PC-9 (cell line): ENCODE data around the gene MDH2. TPM values are rescaled to one million over a fixed set of nuclear protein-coding genes. Genes with fewer than 3 reads are reported as not detected.

ENCODE experiments used
- BruUV-seq: library from RNA; stranded (reverse); fragments of 400-500 nt; replicated peaks from 2 replicates; lab custom pipeline; 2021; lab: Mats Ljungman, UMichigan
- CTCF ChIA-PET: fragments of 300-600 bp; sonication (Branson Sonifier 250); formaldehyde crosslinking; loops from one replicate; lab custom pipeline; 2022; ENCODE audit warnings: antibody characterized with exemption; lab: Charles Lee
- POLR2A ChIA-PET: fragments of 300-600 bp; sonication (Branson Sonifier 250); formaldehyde crosslinking; loops from one replicate; lab custom pipeline; 2022; ENCODE audit warnings: antibody characterized with exemption; ENCODE audit not compliant: unreplicated experiment; lab: Charles Lee
- DNase-seq, 2 experiments: peaks; one replicate each; pipeline versions ENCODE4 v3.0.0 to v3.0.0-alpha.2; 2015 to 2022; ENCODE audit warnings: mixed read lengths in 1 of 2
- H2AFZ ChIP-seq: fragments of 200-600 bp; sonication (generic); 2 replicates; pipeline ENCODE4 v1.8.1; 2017; ENCODE audit warnings: antibody characterized with exemption
- H3F3A ChIP-seq: fragments of 200-600 bp; sonication (generic); 2 replicates; pipeline ENCODE4 v1.8.1; 2017; ENCODE audit warnings: antibody characterized with exemption, mild to moderate bottlenecking, low read depth; ENCODE audit not compliant: insufficient read depth
- H3K27ac ChIP-seq: fragments of 200-600 bp; sonication (generic); 2 replicates; pipeline ENCODE4 v1.6.1; 2016; ENCODE audit warnings: mixed run types
- H3K27me3 ChIP-seq: fragments of 200-600 bp; sonication (generic); 2 replicates; pipeline ENCODE4 v1.6.1; 2016; ENCODE audit warnings: low read depth, mixed run types; ENCODE audit not compliant: insufficient read depth
- H3K36me3 ChIP-seq: fragments of 200-600 bp; sonication (generic); 2 replicates; pipeline ENCODE4 v1.6.1; 2016; ENCODE audit warnings: low read depth, mixed run types
- H3K4me1 ChIP-seq: fragments of 200-600 bp; sonication (generic); replicated peaks from 2 replicates; pipeline ENCODE4 v1.6.1; 2016; ENCODE audit warnings: mixed run types; ENCODE audit not compliant: insufficient read depth
- H3K4me2 ChIP-seq: fragments of 200-600 bp; sonication (generic); 2 replicates; pipeline ENCODE4 v1.6.1; 2017; ENCODE audit warnings: mixed run types
- H3K4me3 ChIP-seq: fragments of 200-600 bp; sonication (generic); 2 replicates; pipeline ENCODE4 v1.6.1; 2016; ENCODE audit warnings: mixed run types
- H3K79me2 ChIP-seq: fragments of 200-600 bp; sonication (generic); 2 replicates; pipeline ENCODE4 v1.6.1; 2017; ENCODE audit warnings: low read depth, mixed run types
- H3K9me2 ChIP-seq: fragments of 200-600 bp; sonication (generic); 2 replicates; pipeline ENCODE4 v1.8.1; 2017; ENCODE audit warnings: mild to moderate bottlenecking; ENCODE audit not compliant: insufficient read depth
- H3K9me3 ChIP-seq: fragments of 200-600 bp; sonication (generic); 2 replicates; pipeline ENCODE4 v1.8.1; 2016; ENCODE audit warnings: low read depth; ENCODE audit not compliant: insufficient read depth
- H4K20me1 ChIP-seq: fragments of 200-600 bp; sonication (generic); 2 replicates; pipeline ENCODE4 v1.8.1; 2017; ENCODE audit not compliant: insufficient read depth
- CTCF ChIP-seq: fragments of 200-600 bp; sonication (generic); conservative IDR thresholded peaks from 2 replicates; pipeline ENCODE4 v1.6.1; 2017; ENCODE audit warnings: mixed run types, antibody characterized with exemption, mild to moderate bottlenecking, moderate library complexity
- EZH2 ChIP-seq: fragments of 200-600 bp; sonication (generic); IDR thresholded peaks from 2 replicates; pipeline ENCODE4 v1.8.0; 2017; ENCODE audit warnings: antibody characterized with exemption, low read depth
- intact Hi-C: fragments of 100-400 bp; cut with micrococcal nuclease; formaldehyde crosslinking; loops from one replicate; pipeline ENCODE4 v1.10.0; 2022; ENCODE audit not compliant: unreplicated experiment
- total RNA-seq: library from RNA; stranded (reverse); gene quantifications from 2 replicates; pipeline ENCODE4 v1.2.3, GENCODE V29; 2021

MDH2 gene
- total RNA-seq, 1 experiment from 2014 or later = 328 TPM

GRCh38 chr7:76031964-76032363 is 15.9 kb upstream of the MDH2 start:
- no peak for DNase-seq
- Histone ChIP-seq H3K27ac (no peak overlapping the region), H3K4me1 (no peaks in the 10 kb centered on the region), H3K4me3 (no peak overlapping the region), H3K9me3 (no peaks in the 10 kb centered on the region), H3K36me3 (no peaks in the 10 kb centered on the region), H3F3A (no peaks in the 10 kb centered on the region), H3K4me2 (no peak overlapping the region), H4K20me1 (no peaks in the 10 kb centered on the region), H3K79me2 (no peaks in the 10 kb centered on the region), H2AFZ (no peak overlapping the region), H3K27me3 (no peaks in the 10 kb centered on the region), H3K9me2 (no peaks in the 10 kb centered on the region)
- CTCF ChIA-PET = interaction anchor here (0.7 kb wide), 1 partner anchor 21 kb away, joined by 6 read pairs; no protein-coding TSS in a partner anchor
- no TSS peak for BruUV-seq
- POLR2A ChIA-PET = no interaction called here
- TF ChIP-seq EZH2 = no peak
- TF ChIP-seq CTCF = no peak
- intact Hi-C loops = no loop called here

GRCh38 chr7:76037310-76037709 is 10.6 kb upstream of the MDH2 start:
- H2AFZ ChIP-seq = no peak overlapping the region
- intact Hi-C loops = no loop called here
- ChIA-PET CTCF (interaction anchor here (0.5 kb wide), 1 partner anchor 130 kb away, joined by 4 read pairs; no protein-coding TSS in a partner anchor), POLR2A (no interaction called here)
- H3K36me3 ChIP-seq = no peaks in the 10 kb centered on the region
- no TSS peak for BruUV-seq
- H3K4me2 ChIP-seq = no peak overlapping the region
- no peaks in the 10 kb centered on the region for H3K9me2 ChIP-seq
- no peak for TF ChIP-seq EZH2
- TF ChIP-seq CTCF = no peak
- H3K4me1 ChIP-seq = no peaks in the 10 kb centered on the region
- no peak overlapping the region for H3K27ac ChIP-seq
- H3K27me3 ChIP-seq = no peaks in the 10 kb centered on the region
- no peaks in the 10 kb centered on the region for H3K9me3 ChIP-seq
- no peaks in the 10 kb centered on the region for H3K79me2 ChIP-seq
- no peak overlapping the region for H3K4me3 ChIP-seq
- H3F3A ChIP-seq = no peaks in the 10 kb centered on the region
- no peak for DNase-seq
- H4K20me1 ChIP-seq = no peaks in the 10 kb centered on the region

- Histone ChIP-seq H3K27me3 (no peaks in the 10 kb centered on the region), H3K4me3 (no peak overlapping the region), H3K9me2 (no peaks in the 10 kb centered on the region), H3K9me3 (no peaks in the 10 kb centered on the region), H3F3A (no peaks in the 10 kb centered on the region; the same call in 1 of the 2 replicates), H3K36me3 (no peaks in the 10 kb centered on the region), H3K79me2 (peaks cover 13% of the 10 kb centered on the region; the same call in 1 of the 2 replicates), H3K27ac (no peak overlapping the region), H2AFZ (no peak overlapping the region), H4K20me1 (no peaks in the 10 kb centered on the region; the same call in 1 of the 2 replicates), H3K4me1 (no peaks in the 10 kb centered on the region), H3K4me2 (no peak overlapping the region)
- no TSS peak for BruUV-seq
- POLR2A ChIA-PET = no interaction called here
- intact Hi-C loops = no loop called here
- no peak for DNase-seq
- CTCF ChIA-PET = no interaction called here
- TF ChIP-seq EZH2 = no peak
Measured at GRCh38 chr7:76040126-76040525, 7.8 kb upstream of the MDH2 start.
